ENCODE measurements around the gene ACSL5.

The ACSL5 gene

DNA sequence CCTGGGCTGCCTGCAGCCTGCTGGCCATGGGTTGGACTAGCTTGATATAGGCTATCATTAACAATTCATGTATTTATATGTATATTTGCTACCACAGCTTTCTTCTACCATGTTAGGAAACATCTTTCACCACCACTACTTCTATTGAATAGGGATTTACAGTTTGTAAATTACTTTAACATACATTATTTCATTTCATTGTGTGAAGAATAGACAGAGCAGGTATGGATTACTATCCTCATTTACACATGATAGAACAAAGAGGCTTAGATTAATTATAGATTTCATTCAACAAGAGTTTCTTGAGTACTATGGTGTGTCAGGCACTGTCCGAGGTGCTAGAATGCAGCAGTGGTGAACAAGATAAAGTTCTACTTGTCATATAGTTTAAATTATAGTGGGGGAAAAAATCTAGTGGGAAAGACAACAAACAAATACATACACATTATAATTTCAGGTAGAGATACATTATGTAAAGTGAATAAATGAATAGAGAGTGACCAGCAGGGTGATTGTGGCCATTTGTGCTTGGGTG, 93.7 kb downstream of the ACSL5 start:
- DNase-seq: no peak

DNA sequence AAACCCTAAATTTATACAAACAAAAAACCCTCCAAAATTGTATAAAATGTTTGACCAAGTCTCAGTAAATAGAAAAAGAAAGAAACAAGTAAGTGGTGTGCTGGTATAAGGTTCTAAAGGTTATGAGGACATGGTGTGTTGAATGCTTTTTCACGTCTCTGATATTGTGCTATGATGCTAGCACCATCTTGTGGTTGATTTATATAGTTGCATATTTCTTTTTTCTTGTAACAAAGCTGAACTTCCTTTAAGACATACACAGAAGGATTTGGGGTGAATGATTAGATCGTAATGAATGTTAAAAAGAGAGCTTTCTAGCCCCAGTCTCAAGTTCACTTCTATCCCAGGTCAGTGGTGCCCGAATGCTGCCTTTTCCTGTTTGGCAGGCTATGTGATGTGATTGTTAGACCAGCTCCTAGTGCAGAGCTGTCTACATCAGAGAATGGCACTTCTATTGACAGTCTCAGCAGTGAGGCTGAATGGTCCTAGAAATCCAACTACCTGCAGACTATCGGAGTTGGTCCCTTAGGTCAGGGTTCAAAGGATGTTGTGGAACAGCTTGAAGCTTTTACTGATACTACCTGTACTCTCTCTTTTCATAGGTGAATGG, 98.1 kb downstream of the ACSL5 start:
- DNase-seq: no peak

DNA sequence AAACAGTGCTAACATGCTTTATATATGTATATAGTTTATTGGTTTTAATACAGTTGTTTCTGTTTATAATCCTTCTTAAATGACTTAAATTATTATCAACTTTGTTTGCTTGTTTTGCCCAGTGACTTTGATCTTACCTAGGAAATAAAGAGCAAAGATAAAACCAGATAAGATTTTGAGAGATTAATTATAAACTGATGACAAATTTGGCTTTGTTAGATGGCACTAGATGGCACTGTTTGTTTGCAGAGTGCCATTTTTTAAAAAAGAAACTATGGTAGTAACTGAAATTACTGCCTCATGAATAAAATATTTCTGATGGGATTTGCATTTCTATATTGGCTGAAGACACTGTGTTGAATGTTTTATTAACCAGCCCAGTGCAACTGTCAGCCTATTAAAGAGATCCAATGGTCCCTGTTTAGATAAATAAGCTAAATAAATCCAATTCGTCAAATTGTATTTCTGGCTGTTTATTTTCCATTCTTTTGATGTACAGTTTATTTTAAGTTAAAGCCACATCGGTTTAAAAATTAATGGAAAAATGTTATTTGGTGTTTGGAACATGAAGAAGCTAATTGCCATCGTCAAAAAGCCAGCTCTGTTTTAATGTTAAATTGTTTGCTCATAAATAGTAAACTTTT, 101.8 kb downstream of the ACSL5 start:
- DNase-seq: no peak

Data from NCI-H2081 treated with DMSO at 0.1 percent for 48 hours (cell line).